Skin of body (tissue), 2 donors: Measurements from ENCODE around the gene FMNL3. TPM values are rescaled to one million over a fixed set of nuclear protein-coding genes. Genes with fewer than 3 reads are reported as not detected.
"Not testable (repeated sequence)": the region's sequence is repeated elsewhere in the genome, so short reads cannot be mapped to it uniquely, and the experiment has no call there.

Experiments used
- DNase-seq: peaks from one replicate; lab custom pipeline; 2025; lab: John Stamatoyannopoulos, UW
- total RNA-seq: library from RNA; depleted of rRNA; stranded (reverse); fragments of >200 nt; gene quantifications from one replicate; pipeline ENCODE4 v1.2.3, GENCODE V29; 2014

FMNL3 gene
- 24.1 TPM for total RNA-seq

GRCh38 chr12:49707128-49707811 is at the start of gene FMNL3:
Gene FMNL3 (minus strand): TSS chr12:49707405. CDS start chr12:49707180, 225 bp downstream.
- DNase-seq: peak; percentile 93

GRCh38 chr12:49750996-49751393 is 43.8 kb upstream of the FMNL3 start:
- no peak for DNase-seq

GRCh38 chr12:49750027-49750995 is 43.1 kb upstream of the FMNL3 start:
- DNase-seq: no peak

- DNase-seq: no peak
These were observed 41.6 kb upstream of the FMNL3 start for GRCh38 chr12:49748800-49749199.

GRCh38 chr12:49748306-49748705 is 41.1 kb upstream of the FMNL3 start:
- no peak for DNase-seq

- DNase-seq: no peak
These were observed 37.2 kb upstream of the FMNL3 start for GRCh38 chr12:49744363-49744885.

GRCh38 chr12:49741882-49742620 is 34.8 kb upstream of the FMNL3 start:
- DNase-seq: peak; percentile 35

GRCh38 chr12:49740930-49741881 is 34.0 kb upstream of the FMNL3 start, which contains the start of gene TMBIM6:
Gene TMBIM6 (plus strand): TSS chr12:49741557. CDS start chr12:49752494, 10,937 bp downstream.
- peak; percentile 100 for DNase-seq

GRCh38 chr12:49740277-49740676 is 33.1 kb upstream of the FMNL3 start:
- not testable (repeated sequence) for DNase-seq

- DNase-seq: not testable (repeated sequence)
These were observed 31.5 kb upstream of the FMNL3 start for GRCh38 chr12:49738721-49739120.

- not testable (repeated sequence) for DNase-seq
These were observed 27.7 kb upstream of the FMNL3 start for GRCh38 chr12:49734900-49735299.

- no peak for DNase-seq
These were observed 26.2 kb upstream of the FMNL3 start for GRCh38 chr12:49733219-49734017.

GRCh38 chr12:49730568-49731101 is 23.4 kb upstream of the FMNL3 start:
- DNase-seq: no peak

GRCh38 chr12:49730050-49730449 is 22.8 kb upstream of the FMNL3 start:
- no peak for DNase-seq

GRCh38 chr12:49728446-49728845 is 21.2 kb upstream of the FMNL3 start:
- DNase-seq: no peak

- DNase-seq: not testable (repeated sequence)
These were observed 14.2 kb upstream of the FMNL3 start for GRCh38 chr12:49721355-49721754.

- DNase-seq: no peak
These were observed 13.0 kb upstream of the FMNL3 start for GRCh38 chr12:49720214-49720613.

- not testable (repeated sequence) for DNase-seq
These were observed 10.6 kb upstream of the FMNL3 start for GRCh38 chr12:49717800-49718199.

- DNase-seq: no peak
These were observed 9.3 kb upstream of the FMNL3 start for GRCh38 chr12:49716553-49716952.
